Right atrium auricular region (tissue), 2 donors: ENCODE data around the gene CDC123. TPM values are rescaled to one million over a fixed set of nuclear protein-coding genes. Genes with fewer than 3 reads are reported as not detected.
"Not testable (repeated sequence)": the region's sequence is repeated elsewhere in the genome, so short reads cannot be mapped to it uniquely, and the experiment has no call there.

Source experiments
- DNase-seq: peaks from one replicate; pipeline ENCODE4 v3.0.0-alpha.2; 2019; ENCODE audit warnings: low spot score
- H3K27ac ChIP-seq, 2 donors: fragments of 200-600 bp; sonication (generic); 1 replicate in 1 of 2; 2 replicates in 1 of 2; pipeline ENCODE4 v1.5.1; 2016 to 2019
- H3K27me3 ChIP-seq, 2 donors: fragments of 200-600 bp; sonication (generic); one replicate each; pipeline versions ENCODE4 v1.5.1 to v1.6.0; 2017 to 2019
- H3K36me3 ChIP-seq: fragments of 200-600 bp; sonication (generic); one replicate; pipeline ENCODE4 v1.5.1; 2016
- H3K4me1 ChIP-seq, 2 donors: fragments of 200-600 bp; sonication (generic); one replicate each; pipeline versions ENCODE4 v1.5.1 to v1.6.0; 2017 to 2019
- H3K4me3 ChIP-seq, 2 donors: fragments of 200-600 bp; sonication (generic); 1 replicate in 1 of 2; 2 replicates in 1 of 2; pipeline ENCODE4 v1.5.1; 2017 to 2019; ENCODE audit warnings: mild to moderate bottlenecking in 1 of 2, moderate library complexity in 1 of 2
- H3K9me3 ChIP-seq, 2 donors: fragments of 200-600 bp; sonication (generic); one replicate each; pipeline ENCODE4 v1.5.1; 2019
- total RNA-seq, 2 donors: library from RNA; depleted of rRNA; stranded (reverse); fragments of >200 nt; gene quantifications; one replicate each; pipeline ENCODE4 v1.1.0, GENCODE V29; 2016
- TF ChIP-seq, protein P1 (sequence below), 2 donors: fragments of 200-600 bp; sonication (generic); IDR thresholded peaks; one replicate each; pipeline ENCODE4 v1.5.1; 2019; ENCODE audit warnings: antibody characterized with exemption in 2 of 2

CDC123 gene
- total RNA-seq, 2 donors from 2014 or later, result 49.2 to 57.0 TPM

GRCh38 chr10:12228851-12229250, 32.9 kb downstream of the CDC123 start:
- H3K36me3 ChIP-seq, result peaks cover 29% of the 10 kb centered on the region
- TF ChIP-seq, protein P1, sequence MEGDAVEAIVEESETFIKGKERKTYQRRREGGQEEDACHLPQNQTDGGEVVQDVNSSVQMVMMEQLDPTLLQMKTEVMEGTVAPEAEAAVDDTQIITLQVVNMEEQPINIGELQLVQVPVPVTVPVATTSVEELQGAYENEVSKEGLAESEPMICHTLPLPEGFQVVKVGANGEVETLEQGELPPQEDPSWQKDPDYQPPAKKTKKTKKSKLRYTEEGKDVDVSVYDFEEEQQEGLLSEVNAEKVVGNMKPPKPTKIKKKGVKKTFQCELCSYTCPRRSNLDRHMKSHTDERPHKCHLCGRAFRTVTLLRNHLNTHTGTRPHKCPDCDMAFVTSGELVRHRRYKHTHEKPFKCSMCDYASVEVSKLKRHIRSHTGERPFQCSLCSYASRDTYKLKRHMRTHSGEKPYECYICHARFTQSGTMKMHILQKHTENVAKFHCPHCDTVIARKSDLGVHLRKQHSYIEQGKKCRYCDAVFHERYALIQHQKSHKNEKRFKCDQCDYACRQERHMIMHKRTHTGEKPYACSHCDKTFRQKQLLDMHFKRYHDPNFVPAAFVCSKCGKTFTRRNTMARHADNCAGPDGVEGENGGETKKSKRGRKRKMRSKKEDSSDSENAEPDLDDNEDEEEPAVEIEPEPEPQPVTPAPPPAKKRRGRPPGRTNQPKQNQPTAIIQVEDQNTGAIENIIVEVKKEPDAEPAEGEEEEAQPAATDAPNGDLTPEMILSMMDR (IDR thresholded peaks at IDR 0.05), result no peak
- H3K4me3 ChIP-seq, result no peak overlapping the region
- H3K27me3 ChIP-seq, result no peaks in the 10 kb centered on the region
- H3K27ac ChIP-seq, result no peak overlapping the region
- H3K9me3 ChIP-seq, result no peaks in the 10 kb centered on the region
- DNase-seq, result no peak
- H3K4me1 ChIP-seq, result peaks cover 0 to 13% of the 10 kb centered on the region in 2 donors

DNA sequence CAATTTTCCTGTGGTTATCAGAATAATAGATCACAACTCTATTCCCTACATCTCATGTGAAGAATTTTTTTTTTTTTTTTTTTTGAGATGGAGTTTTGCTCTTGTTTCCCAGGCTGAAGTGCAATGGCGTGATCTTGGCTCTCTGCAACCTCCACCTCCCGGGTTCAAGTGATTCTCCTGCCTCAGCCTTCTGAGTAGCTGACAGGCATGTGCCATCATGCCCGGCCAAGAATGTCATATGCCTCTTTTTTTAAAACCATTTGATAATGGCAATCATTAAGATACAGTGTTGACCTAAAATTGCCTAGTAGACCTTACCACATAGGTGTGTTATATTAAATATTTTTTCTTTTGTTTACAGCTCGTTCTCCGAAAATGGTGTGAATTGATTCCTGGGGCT, 38.7 kb downstream of the CDC123 start:
- not testable (repeated sequence) for H3K27me3 ChIP-seq, H3K4me3 ChIP-seq, H3K9me3 ChIP-seq, DNase-seq
- Histone ChIP-seq H3K36me3 (peaks cover 33% of the 10 kb centered on the region), H3K27ac (peak overlapping the region; percentile 56 to 89), H3K4me1 (peaks cover 0 to 29% of the 10 kb centered on the region in 2 donors)

GRCh38 chr10:12235116-12235694, 39.2 kb downstream of the CDC123 start:
- TF ChIP-seq, protein P1 (IDR thresholded peaks at IDR 0.05), result no peak
- Histone ChIP-seq H3K27ac (peak overlapping the region; percentile 56 to 89), H3K9me3 (no peaks in the 10 kb centered on the region), H3K27me3 (no peaks in the 10 kb centered on the region), H3K4me1 (peaks cover 0 to 30% of the 10 kb centered on the region in 2 donors), H3K4me3 (peak overlapping the region in 1 of 2 donors; percentile 20), H3K36me3 (peaks cover 32% of the 10 kb centered on the region)
- DNase-seq, result no peak

GRCh38 chr10:12235796-12236195, 39.8 kb downstream of the CDC123 start:
- Histone ChIP-seq H3K27ac (peak overlapping the region; percentile 56 to 89), H3K4me3 (peak overlapping the region in 1 of 2 donors; percentile 20), H3K4me1 (peaks cover 0 to 35% of the 10 kb centered on the region in 2 donors), H3K36me3 (peaks cover 29% of the 10 kb centered on the region), H3K9me3 (no peaks in the 10 kb centered on the region), H3K27me3 (no peaks in the 10 kb centered on the region)
- DNase-seq, result no peak
- TF ChIP-seq, protein P1 (IDR thresholded peaks at IDR 0.05), result no peak

- Histone ChIP-seq H3K4me1 (peaks cover 0 to 53% of the 10 kb centered on the region in 2 donors), H3K4me3 (no peak overlapping the region), H3K27me3 (no peaks in the 10 kb centered on the region), H3K36me3 (peaks cover 13% of the 10 kb centered on the region), H3K9me3 (no peaks in the 10 kb centered on the region), H3K27ac (peak overlapping the region; percentile 86 to 89)
- no peak for DNase-seq
- TF ChIP-seq, protein P1 (IDR thresholded peaks at IDR 0.05), result no peak
These were observed 41.6 kb downstream of the CDC123 start for GRCh38 chr10:12237265-12238220.

GRCh38 chr10:12238821-12239220, 42.8 kb downstream of the CDC123 start:
- Histone ChIP-seq H3K4me1 (peaks cover 0 to 54% of the 10 kb centered on the region in 2 donors), H3K36me3 (peaks cover 11% of the 10 kb centered on the region), H3K4me3 (no peak overlapping the region), H3K9me3 (no peaks in the 10 kb centered on the region), H3K27me3 (no peaks in the 10 kb centered on the region), H3K27ac (peak overlapping the region; percentile 86 to 89)
- no peak for DNase-seq
- TF ChIP-seq, protein P1 (IDR thresholded peaks at IDR 0.05), result no peak
